GM12872 (cell line): ENCODE results near the gene TMEM52B.

ENCODE experiments used
- TF ChIP-seq, protein P1 (sequence below): IDR thresholded peaks from 3 replicates; pipeline ENCODE4 v1.5.1; 2011; ENCODE audit warnings: low read depth, mild to moderate bottlenecking, low read length, moderate library complexity; ENCODE audit not compliant: insufficient read depth

TMEM52B gene

GRCh38 chr12:10205220-10205807, 26.5 kb downstream of the TMEM52B start:
- TF ChIP-seq, protein P1, sequence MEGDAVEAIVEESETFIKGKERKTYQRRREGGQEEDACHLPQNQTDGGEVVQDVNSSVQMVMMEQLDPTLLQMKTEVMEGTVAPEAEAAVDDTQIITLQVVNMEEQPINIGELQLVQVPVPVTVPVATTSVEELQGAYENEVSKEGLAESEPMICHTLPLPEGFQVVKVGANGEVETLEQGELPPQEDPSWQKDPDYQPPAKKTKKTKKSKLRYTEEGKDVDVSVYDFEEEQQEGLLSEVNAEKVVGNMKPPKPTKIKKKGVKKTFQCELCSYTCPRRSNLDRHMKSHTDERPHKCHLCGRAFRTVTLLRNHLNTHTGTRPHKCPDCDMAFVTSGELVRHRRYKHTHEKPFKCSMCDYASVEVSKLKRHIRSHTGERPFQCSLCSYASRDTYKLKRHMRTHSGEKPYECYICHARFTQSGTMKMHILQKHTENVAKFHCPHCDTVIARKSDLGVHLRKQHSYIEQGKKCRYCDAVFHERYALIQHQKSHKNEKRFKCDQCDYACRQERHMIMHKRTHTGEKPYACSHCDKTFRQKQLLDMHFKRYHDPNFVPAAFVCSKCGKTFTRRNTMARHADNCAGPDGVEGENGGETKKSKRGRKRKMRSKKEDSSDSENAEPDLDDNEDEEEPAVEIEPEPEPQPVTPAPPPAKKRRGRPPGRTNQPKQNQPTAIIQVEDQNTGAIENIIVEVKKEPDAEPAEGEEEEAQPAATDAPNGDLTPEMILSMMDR: no peak

- TF ChIP-seq, protein P1: no peak
These were observed 28.3 kb downstream of the TMEM52B start for GRCh38 chr12:10207136-10207535.

DNA sequence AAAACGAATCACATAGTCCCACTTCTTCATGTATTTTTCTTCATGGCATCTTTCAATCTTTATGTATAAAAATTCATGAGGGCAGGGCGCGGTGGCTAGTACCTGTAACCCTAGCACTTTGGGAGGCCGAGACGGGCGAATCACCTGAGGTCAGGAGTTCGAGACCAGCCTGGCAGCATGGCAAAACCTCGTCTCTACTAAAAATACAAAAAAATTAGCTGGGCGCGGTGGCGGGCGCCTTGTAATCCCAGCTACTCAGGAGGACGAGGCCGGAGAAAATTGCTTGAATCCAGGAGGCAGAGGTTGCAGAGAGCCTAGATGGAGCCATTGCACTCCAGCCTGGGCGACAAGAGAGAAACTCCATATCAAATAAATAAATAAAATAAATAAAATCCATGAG, 31.4 kb downstream of the TMEM52B start:
- TF ChIP-seq, protein P1: no peak

DNA sequence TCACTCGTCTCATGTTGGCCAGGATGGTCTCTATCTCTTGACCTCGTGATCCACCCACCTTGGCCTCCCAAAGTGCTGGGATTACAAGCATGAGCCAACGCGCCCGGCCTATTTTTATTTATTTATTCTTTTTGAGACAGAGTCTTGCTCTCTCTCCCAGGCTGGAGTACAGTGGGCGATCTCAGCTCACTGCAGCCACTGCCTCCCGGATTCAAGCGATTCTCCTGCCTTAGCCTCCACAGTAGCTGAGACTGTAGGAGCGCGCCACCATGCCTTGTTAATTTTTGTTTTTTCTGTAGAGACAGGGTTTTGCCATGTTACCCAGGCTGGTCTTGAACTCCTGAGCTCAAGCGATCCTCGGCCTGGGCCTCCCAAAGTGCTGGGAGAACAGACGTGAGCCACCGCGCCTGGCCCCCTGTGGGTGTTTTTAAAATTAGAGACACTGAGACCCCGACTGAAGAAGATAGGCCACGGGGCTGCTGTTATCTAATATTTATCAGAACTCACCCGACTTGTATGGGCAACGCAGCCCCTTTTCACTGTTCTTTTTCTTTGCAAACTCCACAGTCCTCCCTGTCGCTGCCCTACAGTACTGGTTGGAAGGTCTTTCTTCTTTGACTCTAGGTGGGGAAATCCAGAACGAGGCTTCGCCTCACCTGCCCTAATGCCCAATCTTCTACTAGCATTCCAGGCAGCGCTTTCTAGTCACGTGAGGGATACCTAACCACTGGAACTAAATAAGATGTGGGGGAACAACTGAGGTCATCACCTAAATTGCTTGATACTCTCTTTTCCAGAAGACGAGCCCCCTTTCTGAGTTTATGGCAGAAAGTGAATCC, 32.5 kb downstream of the TMEM52B start:
- TF ChIP-seq, protein P1: no peak

- TF ChIP-seq, protein P1: no peak
These were observed 33.3 kb downstream of the TMEM52B start for GRCh38 chr12:10211940-10212738.

GRCh38 chr12:10212739-10213131, 33.9 kb downstream of the TMEM52B start, which contains the start of gene GABARAPL1:
GABARAPL1 (plus strand) TSS chr12:10212877; CDS start chr12:10213130, 253 bp downstream.
- TF ChIP-seq, protein P1: no peak
